GM12892 (cell line): ENCODE data around the gene ZC3H10.

Experiments used
- DNase-seq: peaks from one replicate; pipeline ENCODE4 v3.0.0; 2011; ENCODE audit not compliant: insufficient read length
- FAIRE-seq: peaks from 2 replicates; lab custom pipeline; 2011; peaks lifted over from hg19 to GRCh38; lab: Jason Lieb, UNC
- POLR2A ChIP-seq: IDR thresholded peaks from 2 replicates; pipeline ENCODE4 v1.6.1; 2011; ENCODE audit warnings: low read depth, low read length, control low read depth
- POLR2AphosphoS5 ChIP-seq: IDR thresholded peaks from 2 replicates; pipeline ENCODE4 v1.6.1; 2011; ENCODE audit warnings: low read depth, low read length, control low read depth
- TAF1 ChIP-seq: IDR thresholded peaks from 2 replicates; pipeline ENCODE4 v1.6.1; 2011; ENCODE audit warnings: low read depth, mild to moderate bottlenecking, control low read depth, low read length, borderline replicate concordance

Gene ZC3H10

DNA sequence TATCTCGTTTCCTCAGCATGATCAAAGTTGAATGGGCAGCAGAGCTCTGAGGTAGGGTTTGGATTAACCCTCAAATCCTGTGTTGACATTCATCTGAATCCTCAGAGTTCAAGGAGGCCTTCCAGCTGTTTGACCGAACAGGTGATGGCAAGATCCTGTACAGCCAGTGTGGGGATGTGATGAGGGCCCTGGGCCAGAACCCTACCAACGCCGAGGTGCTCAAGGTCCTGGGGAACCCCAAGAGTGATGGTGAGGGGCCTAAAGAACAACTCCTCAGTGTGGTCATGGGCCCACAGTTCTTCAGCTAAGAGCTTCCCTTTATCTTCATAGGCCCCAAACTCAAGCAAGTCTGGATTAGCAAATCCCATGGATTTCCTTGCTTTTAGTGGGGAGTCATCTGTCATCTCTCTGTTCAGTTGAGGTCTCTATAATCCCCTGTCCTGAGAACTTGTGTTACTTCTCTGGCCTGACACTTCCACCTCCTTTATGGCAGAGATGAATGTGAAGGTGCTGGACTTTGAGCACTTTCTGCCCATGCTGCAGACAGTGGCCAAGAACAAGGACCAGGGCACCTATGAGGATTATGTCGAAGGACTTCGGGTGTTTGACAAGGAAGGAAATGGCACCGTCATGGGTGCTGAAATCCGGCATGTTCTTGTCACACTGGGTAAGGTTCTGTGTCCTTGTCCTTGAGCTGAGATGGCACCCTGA is 41.6 kb downstream of the ZC3H10 start:
- FAIRE-seq (no peak), DNase-seq (no peak)
- no peak for TF ChIP-seq POLR2AphosphoS5
- no peak for TF ChIP-seq TAF1
- TF ChIP-seq POLR2A: no peak; the same call in 1 of the 2 replicates

GRCh38 chr12:56160193-56160763 is 42.2 kb downstream of the ZC3H10 start:
- no peak for DNase-seq
- TF ChIP-seq TAF1 (no peak), POLR2A (peak; percentile 71), POLR2AphosphoS5 (peak; percentile 70; the same call in 1 of the 2 replicates)
- FAIRE-seq: peak; percentile 65

GRCh38 chr12:56160894-56161689 is 43.0 kb downstream of the ZC3H10 start:
- DNase-seq: no peak
- TF ChIP-seq POLR2A: no peak
- no peak for TF ChIP-seq POLR2AphosphoS5
- no peak for FAIRE-seq

GRCh38 chr12:56161690-56162351 is 43.8 kb downstream of the ZC3H10 start:
- FAIRE-seq (no peak), DNase-seq (no peak)
- TF ChIP-seq TAF1 (no peak), POLR2AphosphoS5 (peak; percentile 78), POLR2A (peak; percentile 4; the same call in 1 of the 2 replicates)

GRCh38 chr12:56162468-56163290 is 44.6 kb downstream of the ZC3H10 start:
- FAIRE-seq: no peak
- DNase-seq: no peak
- TF ChIP-seq POLR2A (peak; percentile 71), TAF1 (no peak), POLR2AphosphoS5 (peak; percentile 93)

GRCh38 chr12:56163533-56164344 is 45.7 kb downstream of the ZC3H10 start:
- FAIRE-seq (no peak), DNase-seq (no peak)
- peak; percentile 58; the same call in 1 of the 2 replicates for TF ChIP-seq POLR2A
- no peak for TF ChIP-seq TAF1
- peak; percentile 60 for TF ChIP-seq POLR2AphosphoS5

DNA sequence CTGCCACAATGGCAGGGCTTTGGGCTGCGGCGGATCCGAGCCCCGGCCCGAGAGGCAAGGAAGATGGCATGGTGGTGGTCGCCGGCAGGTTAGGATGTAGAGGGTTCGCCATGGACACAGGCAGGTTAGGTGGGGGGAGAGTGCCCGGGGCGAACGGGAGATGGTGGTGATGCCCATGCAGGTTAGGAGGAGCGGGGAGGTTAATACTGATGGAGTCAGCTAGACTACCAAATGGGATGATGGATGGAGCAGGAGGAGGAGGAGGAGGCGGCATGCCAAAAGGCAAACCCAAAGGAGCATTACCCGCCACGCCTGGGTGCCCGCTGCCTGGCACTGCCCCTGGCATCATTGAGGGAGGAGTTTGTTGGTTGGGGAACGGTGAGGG is 46.3 kb downstream of the ZC3H10 start:
- TF ChIP-seq POLR2A: peak; percentile 57; the same call in 1 of the 2 replicates
- TF ChIP-seq TAF1: no peak
- TF ChIP-seq POLR2AphosphoS5: peak; percentile 60; the same call in 1 of the 2 replicates
- DNase-seq: no peak
- FAIRE-seq: no peak

DNA sequence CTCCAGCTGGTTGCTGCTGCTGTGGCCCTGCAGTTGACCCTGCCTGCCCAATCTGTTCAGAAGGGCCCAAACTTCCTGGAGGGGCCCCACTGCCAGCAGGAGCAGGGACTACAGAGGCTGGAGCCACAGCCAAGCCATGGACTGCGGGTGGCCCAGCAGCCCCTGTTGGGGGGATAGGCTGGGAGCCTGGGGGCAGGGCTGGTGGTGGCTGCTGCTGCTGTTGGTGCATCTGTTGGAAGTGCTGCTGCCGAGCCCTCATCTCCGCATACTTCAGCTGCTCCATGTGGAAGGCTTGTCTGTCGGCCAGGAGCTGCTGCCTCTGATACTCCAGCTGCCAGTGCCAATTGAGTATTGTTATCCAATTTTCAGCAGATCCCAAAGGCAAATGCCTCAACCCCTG is 47.3 kb downstream of the ZC3H10 start:
- TF ChIP-seq POLR2AphosphoS5 (no peak), POLR2A (peak; percentile 63; the same call in 1 of the 2 replicates)
- no peak for DNase-seq
- FAIRE-seq: no peak

- DNase-seq (no peak), FAIRE-seq (no peak)
These were observed 51.2 kb downstream of the ZC3H10 start for GRCh38 chr12:56169229-56169759.

DNA sequence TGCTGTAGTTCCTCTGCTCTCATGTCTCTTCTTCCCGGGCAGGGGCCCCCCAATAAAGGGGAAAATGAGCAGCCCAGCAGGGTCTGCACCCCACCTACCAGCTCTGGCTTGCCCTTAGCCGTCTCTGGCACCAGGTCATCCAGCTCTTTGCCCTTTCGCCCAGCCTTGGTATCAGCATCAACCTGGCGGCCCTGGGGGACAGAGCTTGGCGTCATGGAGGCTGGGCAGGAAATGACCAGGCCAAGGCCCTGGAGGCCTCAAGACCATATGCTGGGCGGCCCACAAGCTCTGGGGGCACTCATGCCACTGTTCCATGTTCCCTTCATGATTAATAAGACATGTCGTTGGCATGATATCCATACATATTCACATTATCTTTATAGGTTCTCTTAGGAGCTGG is 54.8 kb downstream of the ZC3H10 start:
- no peak for FAIRE-seq
- DNase-seq: no peak
- TF ChIP-seq TAF1 (no peak), POLR2AphosphoS5 (no peak), POLR2A (no peak)

More at GRCh38 chr12:56169229-56169759, 51.2 kb downstream of the ZC3H10 start:
- no peak for TF ChIP-seq TAF1
- 0 out of 2 replicates have a peak, but pooled peaks have one; percentile 21 for TF ChIP-seq POLR2A
- 0 out of 2 replicates have a peak, but pooled peaks have one; percentile 4 for TF ChIP-seq POLR2AphosphoS5
